ENCODE results near the gene TP53RK. TPM values are rescaled to one million over a fixed set of nuclear protein-coding genes. Genes with fewer than 3 reads are reported as not detected.
A peak's percentile ranks its signal among the peaks of the same experiment; 100 is the strongest.

TP53RK gene
- total and polyA plus RNA-seq, 2 of the 4 experiments (the other 2 are of a cell fraction) = 8.7 to 10.6 TPM

GRCh38 chr20:46688151-46689081 lies 828 bp downstream of the TP53RK start:
- WGBS, 2 experiments (ENCODE audit: extremely low coverage in 2 of 2, insufficient read length in 1 of 2) = 0% methylated on average over 10 of the region's 20 CpGs; no CpG with 5 or more reads in 1 of the 2 experiments
- DNase-seq = peak; percentile 33
- Histone ChIP-seq H3K4me2 (ENCODE audit: low read depth, low read length) (peak overlapping the region; percentile 100), H2AK5ac (ENCODE audit: low read depth, low read length) (peak overlapping the region; percentile 77), H4K8ac (ENCODE audit: low read depth in 2 of 2, low read length in 2 of 2) (peak overlapping the region; percentile 19 to 64; a peak in 2 of 4 replicates), H2BK5ac (ENCODE audit: low read depth, low read length, poor library complexity, severe bottlenecking) (peak overlapping the region; percentile 73), H3K56ac (ENCODE audit: extremely low read depth, insufficient read depth, low read length) (peak overlapping the region; percentile 86), H2BK15ac (ENCODE audit: low read depth, low read length) (no peak overlapping the region; the same call in 2 of the 3 replicates), H3K4me3 (ENCODE audit: insufficient read depth, low read depth, low read length) (peak overlapping the region; percentile 70), H3K27me3 (ENCODE audit: control insufficient read depth, insufficient read depth, low read length) (no peaks in the 10 kb centered on the region), H2AK9ac (replicated peaks; ENCODE audit: low read depth, low read length, poor library complexity) (peak overlapping the region; percentile 95), H3K4ac (ENCODE audit: low read depth, low read length) (peak overlapping the region; percentile 86), H3K14ac (replicated peaks; ENCODE audit: low read depth, low read length) (peak overlapping the region; percentile 90), H3K36me3 (ENCODE audit: control insufficient read depth, insufficient read depth, low read length) (peaks cover 5% of the 10 kb centered on the region), H3K79me1 (ENCODE audit: low read depth in 1 of 2, low read length in 2 of 2) (peaks cover 13 to 49% of the 10 kb centered on the region in 2 experiments), H3K9me3 (ENCODE audit: control insufficient read depth, insufficient read depth, low read length) (no peaks in the 10 kb centered on the region), H4K20me1 (ENCODE audit: insufficient read depth, low read length) (0 out of 2 replicates have a peak, but pooled peaks cover 3% of the 10 kb centered on the region), H3K27ac (ENCODE audit: insufficient read depth, low read length) (peak overlapping the region; percentile 82), H4K91ac (ENCODE audit: insufficient read depth, low read depth, low read length) (peak overlapping the region; percentile 15), H3K9me1 (ENCODE audit: insufficient read depth, low read length) (peaks cover 5% of the 10 kb centered on the region; the same call in 1 of the 2 replicates), H4K5ac (ENCODE audit: low read depth, low read length) (peak overlapping the region; percentile 79; the same call in 1 of the 2 replicates), H2BK120ac (ENCODE audit: low read depth, low read length) (no peak overlapping the region), H3K18ac (ENCODE audit: low read depth, low read length) (peak overlapping the region; percentile 45), H2BK20ac (ENCODE audit: low read depth, low read length) (no peak overlapping the region), H3K23ac (ENCODE audit: low read depth, low read length) (peak overlapping the region; percentile 88), H2AFZ (replicated peaks; ENCODE audit: low read length, poor library complexity) (peak overlapping the region; percentile 97), H3K4me1 (ENCODE audit: control insufficient read depth, insufficient read depth, low read length) (peaks cover 5% of the 10 kb centered on the region), H3K9ac (ENCODE audit: low read depth, low read length) (peak overlapping the region; percentile 81)
- dilution Hi-C loops (cut with HindIII; ENCODE audit: low sequenced_read_pairs, unreplicated experiment) = no loop called here
- BruUV-seq (replicated peaks) = TSS peak; percentile 18
- intact Hi-C loops (cut with micrococcal nuclease) = loop anchor here (5.0 kb wide), 1 partner anchor 1726 kb away; the partner anchor contains the start of gene TOMM34
- ChIA-PET CTCF (interaction anchor here (0.6 kb wide), 2 partner anchors 397 to 434 kb away, joined by 3 read pairs; no protein-coding TSS in a partner anchor), POLR2A (ENCODE audit: unreplicated experiment) (no interaction called here)
- no peak for ATAC-seq (ENCODE audit: low read depth)
- in situ Hi-C loops (cut with MboI; ENCODE audit: low sequenced_read_pairs) = no loop called here
- TF ChIP-seq NFE2L2 (IDR thresholded peaks at IDR 0.05; ENCODE audit: low read depth, low read length) (no peak), CEBPB (IDR thresholded peaks at IDR 0.05; ENCODE audit: low read depth, low read length) (peak; percentile 85), BHLHE40 (IDR thresholded peaks at IDR 0.05; ENCODE audit: low read depth, low read length) (no peak), MXI1 (IDR thresholded peaks at IDR 0.05; ENCODE audit: borderline replicate concordance, low read depth, low read length) (peak; percentile 61; the same call in 1 of the 2 replicates), SMC3 (IDR thresholded peaks at IDR 0.05; ENCODE audit: low read depth, low read length) (no peak), MAFK (IDR thresholded peaks at IDR 0.05; ENCODE audit: low read depth, low read length) (no peak), FOS (IDR thresholded peaks at IDR 0.05; ENCODE audit: low read depth, low read length) (no peak), CHD1 (IDR thresholded peaks at IDR 0.05; ENCODE audit: low read depth, low read length) (no peak), RAD21 (IDR thresholded peaks at IDR 0.05; ENCODE audit: low read length) (no peak), MAZ (IDR thresholded peaks at IDR 0.05; ENCODE audit: borderline replicate concordance, low read depth, low read length) (no peak), USF2 (IDR thresholded peaks at IDR 0.05; ENCODE audit: low read depth, low read length) (peak; percentile 66), POLR2A (IDR thresholded peaks at IDR 0.05; ENCODE audit: low read depth, low read length) (no peak), ELK1 (IDR thresholded peaks at IDR 0.05; ENCODE audit: borderline replicate concordance, low read depth, low read length) (no peak), RCOR1 (IDR thresholded peaks at IDR 0.05; ENCODE audit: insufficient replicate concordance, low read length) (peak; percentile 65)

Data from IMR-90 (cell line).